HL-60 (cell line): Measurements from ENCODE around the gene MBNL1.
"Not testable (repeated sequence)": the region's sequence is repeated elsewhere in the genome, so short reads cannot be mapped to it uniquely, and the experiment has no call there.

Source experiments
- DNase-seq, 2 experiments: peaks; one replicate each; pipeline ENCODE4 v3.0.0-alpha.2; 2010 to 2020; ENCODE audit warnings: low read depth in 1 of 2, low spot score in 1 of 2
- H3K27ac ChIP-seq: fragments of 250-450 bp; sonication (Bioruptor Pico); replicated peaks from 2 replicates; pipeline ENCODE4 v1.5.1; 2020; ENCODE audit warnings: mild to moderate bottlenecking, moderate library complexity
- H3K27me3 ChIP-seq: fragments of 250-450 bp; sonication (Bioruptor Pico); 2 replicates; pipeline ENCODE4 v1.5.1; 2021; ENCODE audit warnings: mild to moderate bottlenecking, moderate library complexity; ENCODE audit not compliant: insufficient read depth, poor library complexity, severe bottlenecking
- H3K4me3 ChIP-seq: replicated peaks from 2 replicates; pipeline ENCODE4 v1.5.1; 2011; ENCODE audit warnings: mild to moderate bottlenecking, control low read depth, low read length; ENCODE audit not compliant: insufficient read depth
- GABPA ChIP-seq: IDR thresholded peaks from 2 replicates; pipeline ENCODE4 v1.6.1; 2012; ENCODE audit warnings: low read depth
- POLR2AphosphoS5 ChIP-seq: IDR thresholded peaks from 2 replicates; pipeline ENCODE4 v1.6.1; 2012; ENCODE audit warnings: low read depth
- REST ChIP-seq: IDR thresholded peaks from 2 replicates; pipeline ENCODE4 v1.6.1; 2012; ENCODE audit warnings: low read depth; ENCODE audit not compliant: insufficient replicate concordance
- SPI1 ChIP-seq: IDR thresholded peaks from 2 replicates; pipeline ENCODE4 v1.6.1; 2012; ENCODE audit warnings: low read depth, mild to moderate bottlenecking, borderline replicate concordance
- TF ChIP-seq, protein P1 (sequence below): IDR thresholded peaks from one replicate; pipeline ENCODE4 v1.5.1; 2011; ENCODE audit warnings: low read length, control low read depth, inconsistent platforms; ENCODE audit not compliant: insufficient read depth

MBNL1 gene

GRCh38 chr3:152394246-152394645 is 125.5 kb downstream of the MBNL1 start:
- DNase-seq, result no peak
- H3K27ac ChIP-seq, result no peak overlapping the region
- no peaks in the 10 kb centered on the region for H3K27me3 ChIP-seq
- TF ChIP-seq REST (no peak), SPI1 (no peak), GABPA (no peak), POLR2AphosphoS5 (no peak)
- TF ChIP-seq, protein P1, sequence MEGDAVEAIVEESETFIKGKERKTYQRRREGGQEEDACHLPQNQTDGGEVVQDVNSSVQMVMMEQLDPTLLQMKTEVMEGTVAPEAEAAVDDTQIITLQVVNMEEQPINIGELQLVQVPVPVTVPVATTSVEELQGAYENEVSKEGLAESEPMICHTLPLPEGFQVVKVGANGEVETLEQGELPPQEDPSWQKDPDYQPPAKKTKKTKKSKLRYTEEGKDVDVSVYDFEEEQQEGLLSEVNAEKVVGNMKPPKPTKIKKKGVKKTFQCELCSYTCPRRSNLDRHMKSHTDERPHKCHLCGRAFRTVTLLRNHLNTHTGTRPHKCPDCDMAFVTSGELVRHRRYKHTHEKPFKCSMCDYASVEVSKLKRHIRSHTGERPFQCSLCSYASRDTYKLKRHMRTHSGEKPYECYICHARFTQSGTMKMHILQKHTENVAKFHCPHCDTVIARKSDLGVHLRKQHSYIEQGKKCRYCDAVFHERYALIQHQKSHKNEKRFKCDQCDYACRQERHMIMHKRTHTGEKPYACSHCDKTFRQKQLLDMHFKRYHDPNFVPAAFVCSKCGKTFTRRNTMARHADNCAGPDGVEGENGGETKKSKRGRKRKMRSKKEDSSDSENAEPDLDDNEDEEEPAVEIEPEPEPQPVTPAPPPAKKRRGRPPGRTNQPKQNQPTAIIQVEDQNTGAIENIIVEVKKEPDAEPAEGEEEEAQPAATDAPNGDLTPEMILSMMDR, result no peak
- H3K4me3 ChIP-seq, result no peak overlapping the region

GRCh38 chr3:152395764-152396163 is 127.0 kb downstream of the MBNL1 start:
- no peak for DNase-seq

GRCh38 chr3:152396867-152397266 is 128.1 kb downstream of the MBNL1 start:
- TF ChIP-seq GABPA, result no peak
- TF ChIP-seq REST, result no peak
- TF ChIP-seq POLR2AphosphoS5, result no peak
- TF ChIP-seq SPI1, result no peak
- TF ChIP-seq, protein P1, result no peak
- H3K27ac ChIP-seq, result no peak overlapping the region

More at GRCh38 chr3:152395764-152396163, 127.0 kb downstream of the MBNL1 start:
- no peaks in the 10 kb centered on the region for H3K27me3 ChIP-seq
- no peak overlapping the region for H3K27ac ChIP-seq
- TF ChIP-seq REST (no peak), POLR2AphosphoS5 (no peak), SPI1 (no peak)
- TF ChIP-seq, protein P1, result no peak
- H3K4me3 ChIP-seq, result no peak overlapping the region

DNA sequence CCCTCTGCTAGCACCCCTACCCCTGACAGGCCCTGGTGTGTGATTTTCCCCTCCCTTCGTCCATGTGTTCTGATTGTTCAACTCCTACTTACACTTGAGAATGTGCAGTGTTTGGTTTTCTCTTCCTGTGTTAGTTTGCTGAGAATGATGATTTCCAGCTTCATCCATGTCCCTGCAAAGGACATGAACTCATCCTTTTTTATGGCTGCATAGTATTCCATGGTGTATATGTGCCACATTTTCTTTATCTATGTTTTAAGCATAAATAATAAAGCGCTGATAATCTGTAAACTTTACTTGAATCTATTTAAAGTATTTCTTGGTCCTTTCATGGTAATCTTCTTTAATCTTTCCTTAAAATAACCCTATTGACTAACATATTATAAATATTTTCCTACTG is 128.6 kb downstream of the MBNL1 start:
- H3K27me3 ChIP-seq, DNase-seq, H3K27ac ChIP-seq: not testable (repeated sequence)

More at GRCh38 chr3:152396867-152397266, 128.1 kb downstream of the MBNL1 start:
- Histone ChIP-seq H3K27me3 (no peaks in the 10 kb centered on the region), H3K4me3 (no peak overlapping the region)
- no peak for DNase-seq

More for the DNA sequence above, 128.6 kb downstream of the MBNL1 start:
- H3K4me3 ChIP-seq, result not testable (repeated sequence)
